Thyroid gland (tissue), 4 donors: ENCODE data around the gene OR51G1. TPM values are rescaled to one million over a fixed set of nuclear protein-coding genes. Genes with fewer than 3 reads are reported as not detected.

Experiments used
- DNase-seq, 2 donors: peaks; one replicate each; pipeline ENCODE4 v3.0.0-alpha.2; 2019
- H3K27ac ChIP-seq, 3 donors: fragments of 200-600 bp; sonication (generic); 1 replicate in 2 of 3; 2 replicates in 1 of 3; pipeline ENCODE4 v1.5.1; 2016 to 2019; ENCODE audit warnings: mild to moderate bottlenecking in 1 of 3, moderate library complexity in 1 of 3
- H3K27me3 ChIP-seq: fragments of 200-600 bp; sonication (generic); one replicate; pipeline ENCODE4 v1.5.1; 2019
- H3K36me3 ChIP-seq, 2 donors: fragments of 200-600 bp; sonication (generic); one replicate each; pipeline ENCODE4 v1.5.1; 2016 to 2019
- H3K4me1 ChIP-seq, 2 donors: fragments of 200-600 bp; sonication (generic); one replicate each; pipeline ENCODE4 v1.5.1; 2017 to 2019
- H3K4me3 ChIP-seq, 3 donors: fragments of 200-600 bp; sonication (generic); replicated peaks in 1 of 3; 1 replicate in 2 of 3; 2 replicates in 1 of 3; pipeline ENCODE4 v1.5.1; 2016; ENCODE audit warnings: mild to moderate bottlenecking in 1 of 3
- H3K9me3 ChIP-seq: fragments of 200-600 bp; sonication (generic); one replicate; pipeline ENCODE4 v1.5.1; 2017
- CTCF ChIP-seq, 6 experiments: fragments of 200-600 bp in 3 of 6; fragments of 450-650 bp in 3 of 6; sonication (generic) in 3 of 6; IDR thresholded peaks; one replicate each; pipeline ENCODE4 v1.5.1; 2016 to 2019; ENCODE audit warnings: antibody characterized with exemption in 6 of 6, mild to moderate bottlenecking in 2 of 6, inconsistent platforms in 1 of 6, moderate library complexity in 1 of 6
- POLR2A ChIP-seq, 2 donors: fragments of 450-650 bp; IDR thresholded peaks; one replicate each; pipeline ENCODE4 v1.6.1; 2017; ENCODE audit warnings: antibody characterized with exemption in 2 of 2, mild to moderate bottlenecking in 2 of 2, moderate library complexity in 1 of 2
- WGBS, 2 donors: methylation state at CpG; one replicate each; pipeline ENCODE4 v1.1.5; 2017; 5-methylcytosine and 5-hydroxymethylcytosine counted together
- intact Hi-C: fragments of 100-400 bp; cut with DNase I; formaldehyde crosslinking; loops from one replicate; pipeline ENCODE4 v1.15.1; 2023
- total RNA-seq, 4 donors: library from RNA; depleted of rRNA; stranded (reverse); fragments of >200 nt; gene quantifications; one replicate each; pipeline ENCODE4 v1.2.3, GENCODE V29; 2016

OR51G1 gene
- total RNA-seq, 4 donors from 2014 or later, result not detected

- H3K27ac ChIP-seq, result no peak overlapping the region
- intact Hi-C loops, result no loop called here
- 94 to 95% methylated on average over 2 of the region's 2 CpGs for WGBS, 2 donors
- H3K9me3 ChIP-seq, result no peaks in the 10 kb centered on the region
- no peak for DNase-seq
- TF ChIP-seq CTCF (IDR thresholded peaks at IDR 0.05) (no peak), POLR2A (IDR thresholded peaks at IDR 0.05) (no peak)
- no peaks in the 10 kb centered on the region for H3K36me3 ChIP-seq
- H3K4me1 ChIP-seq, result no peaks in the 10 kb centered on the region
- no peaks in the 10 kb centered on the region for H3K27me3 ChIP-seq
- no peak overlapping the region for H3K4me3 ChIP-seq
Observed at GRCh38 chr11:4890279-4890678, 33.9 kb downstream of the OR51G1 start.

GRCh38 chr11:4887591-4887990 is 36.5 kb downstream of the OR51G1 start:
- Histone ChIP-seq H3K4me1 (no peaks in the 10 kb centered on the region), H3K4me3 (no peak overlapping the region), H3K27ac (no peak overlapping the region), H3K27me3 (no peaks in the 10 kb centered on the region), H3K36me3 (no peaks in the 10 kb centered on the region), H3K9me3 (no peaks in the 10 kb centered on the region)
- 0% methylated on average over 1 of the region's 1 CpG for WGBS, 2 donors
- intact Hi-C loops, result no loop called here
- DNase-seq, result no peak
- TF ChIP-seq CTCF (IDR thresholded peaks at IDR 0.05) (no peak), POLR2A (IDR thresholded peaks at IDR 0.05) (no peak)

DNA sequence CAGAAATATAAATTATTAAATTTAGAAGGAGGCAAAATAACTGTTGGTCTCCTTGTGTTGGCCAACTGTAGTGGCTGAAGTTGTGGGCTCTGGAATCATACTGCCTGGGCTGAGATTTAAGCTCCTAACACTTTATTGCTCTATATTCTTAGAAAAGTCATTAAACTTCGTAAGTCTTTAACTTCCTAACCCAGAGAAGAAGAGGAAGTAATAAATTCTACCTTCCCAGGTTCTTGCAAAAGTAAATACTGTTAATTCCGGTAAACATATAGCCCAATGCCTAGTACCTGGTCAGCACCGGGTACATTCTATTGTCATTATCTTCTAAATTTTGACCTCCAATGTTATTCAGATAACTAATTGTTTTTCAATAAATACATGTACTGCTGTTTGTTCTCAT is 38.0 kb downstream of the OR51G1 start:
- WGBS, 2 donors, result 90 to 93% methylated on average over 3 of the region's 3 CpGs
- Histone ChIP-seq H3K4me1 (no peaks in the 10 kb centered on the region), H3K36me3 (no peaks in the 10 kb centered on the region), H3K4me3 (no peak overlapping the region), H3K9me3 (no peaks in the 10 kb centered on the region), H3K27ac (no peak overlapping the region), H3K27me3 (no peaks in the 10 kb centered on the region)
- no peak for TF ChIP-seq CTCF (IDR thresholded peaks at IDR 0.05)
- intact Hi-C loops, result no loop called here
- DNase-seq, result no peak

DNA sequence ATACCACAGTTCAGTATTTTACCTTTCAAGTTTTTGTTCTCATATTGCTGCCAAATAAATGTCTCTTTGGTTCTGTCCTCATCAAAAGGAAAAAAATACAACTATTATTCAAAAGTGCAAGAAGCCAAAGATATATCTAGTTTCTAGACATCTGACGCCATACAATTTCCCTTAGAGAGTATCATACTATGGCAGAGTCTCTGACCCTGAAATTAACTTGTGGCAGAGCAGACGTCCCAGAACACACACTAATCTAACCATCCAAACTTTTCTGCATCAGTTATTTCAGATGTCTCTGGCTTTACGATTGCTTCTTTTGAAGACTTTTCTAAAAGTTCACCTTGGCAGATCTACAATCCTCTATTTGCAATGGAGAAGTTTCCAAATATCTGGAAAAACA is 39.8 kb downstream of the OR51G1 start:
- no peak for DNase-seq
- intact Hi-C loops, result no loop called here
- H3K27me3 ChIP-seq, result no peaks in the 10 kb centered on the region
- 40 to 58% methylated on average over 3 of the region's 3 CpGs for WGBS, 2 donors
- no peak overlapping the region for H3K4me3 ChIP-seq
- TF ChIP-seq CTCF (IDR thresholded peaks at IDR 0.05), result no peak
- TF ChIP-seq POLR2A (IDR thresholded peaks at IDR 0.05), result no peak
- no peak overlapping the region for H3K27ac ChIP-seq
- H3K9me3 ChIP-seq, result no peaks in the 10 kb centered on the region
- no peaks in the 10 kb centered on the region for H3K4me1 ChIP-seq
- H3K36me3 ChIP-seq, result no peaks in the 10 kb centered on the region

- no peaks in the 10 kb centered on the region for H3K27me3 ChIP-seq
- intact Hi-C loops, result no loop called here
- no peak overlapping the region for H3K27ac ChIP-seq
- WGBS, 2 donors, result 89 to 92% methylated on average over 5 of the region's 5 CpGs
- TF ChIP-seq POLR2A (IDR thresholded peaks at IDR 0.05), result no peak
- no peak for TF ChIP-seq CTCF (IDR thresholded peaks at IDR 0.05)
- no peaks in the 10 kb centered on the region for H3K9me3 ChIP-seq
- H3K4me3 ChIP-seq, result no peak overlapping the region
- no peaks in the 10 kb centered on the region for H3K36me3 ChIP-seq
- H3K4me1 ChIP-seq, result no peaks in the 10 kb centered on the region
- DNase-seq, result no peak
Observed at GRCh38 chr11:4882543-4882942, 41.6 kb downstream of the OR51G1 start.
